ENCODE measurements around the gene ZSCAN20. TPM values are rescaled to one million over a fixed set of nuclear protein-coding genes. Genes with fewer than 3 reads are reported as not detected.

The ZSCAN20 gene
- total and polyA plus RNA-seq, 2 of the 4 experiments (the other 2 are of a cell fraction): 2.1 to 11.1 TPM

DNA sequence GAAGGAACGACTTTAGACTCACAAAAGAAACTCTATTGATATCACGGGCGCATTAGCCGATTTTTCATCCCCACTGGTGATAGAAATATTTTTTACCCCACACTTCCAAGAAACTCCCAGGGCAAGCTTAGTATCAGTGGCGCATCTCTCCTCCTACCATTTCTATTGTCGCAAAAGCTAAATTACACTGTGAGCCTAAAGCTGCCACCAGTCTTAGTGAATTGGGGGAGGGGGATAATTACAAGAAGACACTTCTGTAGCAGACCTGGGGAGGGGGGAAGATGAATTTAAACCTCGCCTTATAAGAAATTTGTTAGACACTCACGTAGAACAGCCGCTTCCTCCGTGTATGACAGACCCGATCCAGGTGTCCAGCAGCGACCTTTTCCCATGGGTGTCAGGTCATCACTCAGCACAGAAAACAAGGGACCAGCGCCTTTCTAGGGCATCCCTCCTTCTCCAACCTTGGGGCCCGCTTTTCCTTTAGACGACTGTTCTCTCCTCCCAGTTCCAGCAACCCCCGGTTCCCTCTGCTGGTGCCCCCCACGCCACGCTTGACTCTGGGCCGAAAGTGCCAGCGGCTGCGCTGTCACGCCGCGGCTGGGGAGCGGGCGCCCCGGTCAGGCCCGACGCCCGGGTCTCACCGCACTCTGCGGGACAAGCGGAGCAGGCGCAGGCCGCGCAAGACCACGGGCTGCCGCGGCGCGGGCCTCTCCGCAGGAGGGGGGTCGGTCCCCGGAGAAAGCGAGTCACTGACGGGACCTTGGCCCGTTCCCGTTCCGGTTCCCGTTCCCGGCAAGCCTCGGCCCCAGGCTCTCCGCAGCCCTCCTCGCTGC lies 42.4 kb upstream of the ZSCAN20 start (continued):
- TF ChIP-seq, protein P1, sequence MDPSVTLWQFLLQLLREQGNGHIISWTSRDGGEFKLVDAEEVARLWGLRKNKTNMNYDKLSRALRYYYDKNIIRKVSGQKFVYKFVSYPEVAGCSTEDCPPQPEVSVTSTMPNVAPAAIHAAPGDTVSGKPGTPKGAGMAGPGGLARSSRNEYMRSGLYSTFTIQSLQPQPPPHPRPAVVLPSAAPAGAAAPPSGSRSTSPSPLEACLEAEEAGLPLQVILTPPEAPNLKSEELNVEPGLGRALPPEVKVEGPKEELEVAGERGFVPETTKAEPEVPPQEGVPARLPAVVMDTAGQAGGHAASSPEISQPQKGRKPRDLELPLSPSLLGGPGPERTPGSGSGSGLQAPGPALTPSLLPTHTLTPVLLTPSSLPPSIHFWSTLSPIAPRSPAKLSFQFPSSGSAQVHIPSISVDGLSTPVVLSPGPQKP (IDR thresholded peaks at IDR 0.05; ENCODE audit: borderline replicate concordance, low read depth, low read length): no peak
- TF ChIP-seq SMC3 (IDR thresholded peaks at IDR 0.05; ENCODE audit: low read depth, low read length): no peak

Data from IMR-90 (cell line).